Activated CD4-positive, alpha-beta T cell treated with anti-CD3 and anti-CD28 coated beads for 48 hours (primary cell): ENCODE data around the gene PPP2R2C.

Experiments
- DNase-seq: peaks from one replicate; pipeline ENCODE4 v3.0.0-alpha.2; 2020

Gene PPP2R2C

GRCh38 chr4:6422105-6422504 lies 50.3 kb downstream of the PPP2R2C start:
- DNase-seq, result no peak

- no peak for DNase-seq
These were observed 51.0 kb downstream of the PPP2R2C start for GRCh38 chr4:6421397-6421796.

GRCh38 chr4:6420972-6421371 lies 51.4 kb downstream of the PPP2R2C start:
- no peak for DNase-seq

- DNase-seq, result no peak
These were observed 52.4 kb downstream of the PPP2R2C start for GRCh38 chr4:6420036-6420435.

DNA sequence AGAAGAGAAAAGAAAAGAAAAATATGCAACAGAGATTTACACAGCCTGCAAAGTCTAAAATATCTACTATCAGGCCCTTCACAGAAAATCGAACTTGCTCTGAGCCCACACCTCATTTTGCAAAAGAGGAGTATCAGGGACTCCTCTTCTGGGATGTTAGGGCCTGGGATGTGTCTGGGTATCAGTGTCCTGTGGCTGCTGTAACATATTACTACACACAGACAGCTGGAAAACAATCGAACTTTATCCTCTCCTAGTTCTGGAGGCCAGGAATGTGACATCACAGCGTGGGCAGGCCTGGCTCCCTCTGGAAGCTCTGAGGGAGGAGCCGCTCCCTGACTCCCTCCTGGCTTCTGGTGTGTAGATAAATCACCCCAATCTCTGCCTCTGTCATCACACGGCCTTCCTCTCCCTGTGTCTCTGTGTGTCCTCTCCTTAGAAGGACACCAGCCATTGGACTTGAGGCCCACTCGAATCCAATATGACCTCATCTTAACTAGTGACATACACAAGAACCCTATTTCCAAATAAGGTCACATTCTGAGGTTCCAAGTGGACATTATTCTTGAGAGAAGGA lies 52.9 kb downstream of the PPP2R2C start:
- no peak for DNase-seq

DNA sequence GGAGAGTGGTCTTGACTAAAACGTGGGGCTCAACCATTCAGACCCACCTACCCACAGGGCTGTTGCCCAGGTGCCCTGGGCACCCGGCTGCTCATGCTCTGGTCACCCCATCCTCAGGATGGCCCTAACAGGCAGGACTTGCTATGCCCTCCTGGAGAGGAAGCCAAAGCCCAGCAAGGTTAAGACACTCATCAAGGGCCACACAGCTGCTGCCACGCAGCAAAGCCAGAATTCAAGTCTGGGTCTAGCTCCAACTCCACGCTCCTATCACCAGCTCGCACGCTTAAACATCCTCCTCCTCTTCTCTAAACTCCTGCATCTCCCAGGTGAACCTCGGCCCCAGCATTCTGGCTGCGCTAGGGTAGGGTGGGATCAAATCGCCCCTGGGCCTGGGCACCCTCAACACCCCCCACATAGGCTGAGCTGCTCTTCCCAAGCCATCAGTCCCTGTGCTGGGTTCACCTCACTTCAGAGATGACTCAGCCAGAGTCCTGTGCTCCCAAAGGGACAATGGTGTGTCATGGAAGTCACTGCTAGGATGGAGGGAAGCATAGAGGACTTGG lies 54.1 kb downstream of the PPP2R2C start:
- DNase-seq, result no peak

DNA sequence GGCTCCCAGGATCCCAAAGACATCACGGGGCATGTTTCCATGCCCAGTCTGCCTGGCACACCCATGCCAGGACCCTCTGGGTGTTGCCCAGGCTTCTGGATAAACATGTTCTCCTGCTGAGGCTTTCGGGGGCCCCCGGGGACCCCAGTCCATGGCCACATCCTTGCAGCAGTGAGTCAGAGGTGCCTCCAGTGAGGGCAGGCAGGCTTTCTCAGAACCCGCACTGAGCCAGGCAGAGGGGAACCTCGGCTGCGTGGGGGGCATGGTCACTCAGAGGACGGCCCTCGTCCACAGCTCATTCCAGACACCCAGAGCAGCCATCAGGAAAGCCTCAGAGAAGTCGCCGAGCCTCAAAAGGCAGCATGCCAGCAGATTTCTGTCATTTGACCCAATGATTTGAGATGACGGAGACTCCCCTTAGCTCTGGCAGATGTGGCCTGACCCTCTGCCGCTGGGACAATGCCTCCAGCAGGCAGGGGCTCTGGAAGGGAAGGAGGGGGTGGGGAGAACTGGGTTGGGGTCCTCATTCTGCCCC lies 54.8 kb downstream of the PPP2R2C start:
- no peak for DNase-seq

DNA sequence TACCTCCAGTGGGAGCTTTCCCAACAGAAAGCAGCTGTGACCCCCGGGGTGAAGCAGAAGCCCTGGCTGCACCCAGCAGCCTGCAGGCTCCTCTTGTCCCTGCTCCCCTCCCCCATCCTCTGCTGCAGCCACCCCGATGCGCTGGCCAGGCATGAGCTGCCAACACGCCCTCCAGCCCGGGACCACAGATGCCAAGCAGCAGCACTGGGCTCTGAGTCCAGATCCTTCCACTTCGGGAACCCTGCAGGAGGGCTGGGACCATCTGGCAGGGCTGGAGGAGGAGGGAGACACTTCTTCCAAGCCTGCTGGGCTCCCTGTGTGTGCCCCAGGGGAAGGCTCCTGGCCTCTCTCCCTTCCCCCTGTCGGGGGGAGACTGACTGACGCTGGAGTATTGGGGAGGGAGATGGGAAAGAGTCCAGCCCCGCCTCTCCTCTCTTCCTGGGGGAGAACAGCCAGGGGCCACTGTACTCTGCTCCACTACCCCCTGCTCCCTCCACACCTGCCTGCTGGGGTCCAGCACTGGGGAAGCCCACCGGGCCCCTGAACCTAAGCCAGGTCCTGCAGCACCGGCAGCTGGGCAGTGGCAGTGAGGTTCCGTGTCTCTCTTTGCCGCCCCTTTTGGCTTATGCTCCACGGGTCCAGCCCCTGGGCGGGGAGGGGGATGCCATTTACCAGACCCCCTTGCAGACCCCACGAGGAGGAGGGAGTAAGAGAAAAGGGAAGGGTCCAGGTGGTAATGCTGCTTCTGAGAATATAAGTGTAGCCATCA lies 55.7 kb downstream of the PPP2R2C start:
- DNase-seq, result no peak

DNA sequence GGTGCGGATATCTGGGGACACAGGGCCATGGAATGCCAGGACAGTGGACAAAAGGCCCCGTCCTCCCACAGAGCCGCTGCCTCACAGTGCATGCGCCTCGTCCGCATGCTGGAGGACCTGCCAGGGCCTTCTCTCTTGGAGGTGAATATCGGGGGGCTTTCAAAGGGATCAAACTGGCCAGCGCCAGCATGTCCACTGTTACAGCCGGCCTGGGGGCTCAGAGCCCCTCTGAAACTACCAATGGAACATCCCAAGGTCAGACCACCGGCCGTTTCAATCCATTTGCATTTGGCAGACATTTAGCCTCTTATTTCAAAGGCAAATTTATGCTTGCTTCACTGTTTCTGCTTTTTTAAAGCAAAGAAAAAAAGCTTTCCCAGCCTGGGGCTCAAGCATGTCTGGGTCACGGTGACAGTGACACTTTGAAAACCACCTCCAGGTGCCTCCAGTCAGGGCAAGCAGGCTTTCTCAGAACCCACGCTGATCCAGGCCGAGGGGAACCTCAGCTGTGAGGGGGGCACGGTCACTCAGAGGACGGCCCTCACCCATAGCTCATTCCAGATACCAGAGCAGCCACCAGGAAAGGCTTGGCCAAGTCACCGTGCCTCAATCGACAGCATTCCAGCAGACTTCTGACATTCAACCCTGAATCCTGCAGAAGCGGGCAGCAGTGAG lies 57.2 kb downstream of the PPP2R2C start:
- no peak for DNase-seq

DNA sequence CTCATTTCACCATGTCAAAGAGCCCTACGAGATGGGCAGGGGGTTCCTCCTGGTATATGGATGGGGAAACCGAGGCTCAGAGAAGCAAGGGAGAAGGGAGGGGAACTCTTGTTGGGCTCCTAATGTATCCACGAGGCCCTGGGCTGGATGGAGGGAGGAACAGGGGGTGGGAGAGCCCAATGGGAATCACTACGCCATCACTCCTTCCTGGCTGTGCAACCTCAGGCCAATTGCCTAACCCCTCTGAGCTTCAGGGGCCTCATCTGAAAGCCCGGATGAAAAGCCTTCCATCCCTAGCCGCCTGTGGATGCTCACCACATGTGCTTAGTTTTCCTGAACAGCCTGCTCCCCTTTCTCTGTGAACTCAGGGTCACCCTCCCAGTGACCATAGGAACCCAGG lies 57.8 kb downstream of the PPP2R2C start:
- DNase-seq, result no peak

DNA sequence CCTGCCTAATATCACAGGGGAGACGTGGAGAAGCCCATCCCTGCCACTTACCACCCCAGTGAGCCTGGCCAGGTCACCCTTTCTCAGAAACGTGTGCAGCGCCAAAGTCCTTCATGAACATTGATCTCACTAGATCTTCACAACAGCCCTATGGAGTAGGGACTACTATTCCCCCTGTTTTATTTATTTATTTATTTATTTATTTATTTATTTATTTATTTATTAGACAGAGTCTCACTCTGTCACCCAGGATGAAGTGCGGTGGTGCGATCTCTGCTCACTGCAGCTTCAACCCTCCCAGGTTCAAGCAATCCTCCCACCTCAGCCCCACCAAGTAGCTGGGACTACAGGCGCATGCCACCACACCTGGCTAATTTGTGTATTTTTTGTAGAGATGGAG lies 61.8 kb downstream of the PPP2R2C start:
- DNase-seq, result no peak

GRCh38 chr4:6410068-6410467 lies 62.3 kb downstream of the PPP2R2C start:
- no peak for DNase-seq

GRCh38 chr4:6409381-6409780 lies 63.0 kb downstream of the PPP2R2C start:
- no peak for DNase-seq

- peak; percentile 10 for DNase-seq
These were observed 64.2 kb downstream of the PPP2R2C start for GRCh38 chr4:6408263-6408662.

DNA sequence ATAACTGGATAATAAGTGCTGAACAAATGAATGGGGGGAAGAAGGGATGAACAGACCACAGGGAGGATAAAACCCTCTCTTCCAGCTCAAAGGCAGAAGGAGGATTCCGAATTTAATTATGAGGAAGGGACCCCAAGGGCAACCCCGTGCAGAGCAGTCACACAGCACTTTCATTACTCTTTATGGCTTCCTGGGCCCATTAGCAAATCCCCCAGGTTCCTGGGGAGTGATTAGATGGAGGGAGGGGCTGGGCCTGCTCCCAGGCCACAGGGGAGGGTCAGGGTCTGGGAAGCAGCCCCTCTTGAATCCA lies 67.1 kb downstream of the PPP2R2C start:
- DNase-seq, result no peak

DNA sequence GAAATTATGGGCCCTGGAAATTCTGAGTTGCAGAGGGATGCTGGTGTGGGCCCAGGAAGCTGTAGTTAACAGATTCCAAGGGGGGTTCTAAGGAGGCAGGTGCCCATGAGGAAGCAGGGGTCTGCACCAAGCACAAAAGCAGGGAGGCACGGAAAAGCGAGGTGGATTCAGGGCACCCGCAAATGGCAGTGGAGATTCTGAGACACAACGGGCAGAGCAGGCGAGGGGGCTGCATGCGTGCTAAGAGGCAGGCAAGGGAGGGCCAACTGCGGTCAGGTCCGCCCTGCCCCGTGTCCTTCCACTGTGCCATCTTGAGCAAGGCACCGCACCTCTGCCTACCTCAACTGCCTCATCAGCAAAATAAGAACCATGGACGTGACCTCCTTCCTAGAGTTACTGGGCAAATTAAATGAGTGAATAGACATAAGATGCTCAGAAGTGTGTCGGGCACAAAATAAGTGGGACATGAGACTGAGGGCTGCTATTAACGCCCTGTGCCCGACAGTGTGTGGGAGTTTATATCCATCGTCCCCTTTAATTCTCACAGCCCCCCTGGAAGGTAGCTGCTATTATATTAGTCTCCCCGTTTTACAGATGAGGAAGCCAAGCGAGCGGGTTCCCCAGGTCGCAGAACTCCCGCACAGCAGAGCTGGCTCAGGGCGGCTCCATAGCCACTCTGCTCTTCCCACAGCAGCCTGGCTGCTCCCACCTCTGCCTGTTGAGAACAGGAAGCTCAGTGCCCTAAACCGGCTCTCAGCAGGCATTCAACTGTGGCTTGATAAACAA lies 67.6 kb downstream of the PPP2R2C start:
- no peak for DNase-seq

DNA sequence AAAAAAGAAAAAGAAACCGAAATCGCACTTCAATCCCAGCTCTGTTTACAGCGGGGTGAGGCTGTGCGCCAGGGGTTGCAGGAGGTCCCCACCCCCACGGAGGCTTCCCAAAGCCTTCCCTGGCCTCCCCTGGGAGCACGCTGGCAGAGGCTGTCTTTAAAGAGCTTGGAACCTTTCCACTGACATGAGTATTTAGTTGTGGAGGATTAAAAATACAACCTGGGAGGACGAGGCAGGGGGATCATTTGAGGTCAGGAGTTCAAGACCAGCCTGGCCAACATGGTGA lies 69.1 kb downstream of the PPP2R2C start:
- no peak for DNase-seq

GRCh38 chr4:6402566-6403399 lies 69.6 kb downstream of the PPP2R2C start:
- no peak for DNase-seq

DNA sequence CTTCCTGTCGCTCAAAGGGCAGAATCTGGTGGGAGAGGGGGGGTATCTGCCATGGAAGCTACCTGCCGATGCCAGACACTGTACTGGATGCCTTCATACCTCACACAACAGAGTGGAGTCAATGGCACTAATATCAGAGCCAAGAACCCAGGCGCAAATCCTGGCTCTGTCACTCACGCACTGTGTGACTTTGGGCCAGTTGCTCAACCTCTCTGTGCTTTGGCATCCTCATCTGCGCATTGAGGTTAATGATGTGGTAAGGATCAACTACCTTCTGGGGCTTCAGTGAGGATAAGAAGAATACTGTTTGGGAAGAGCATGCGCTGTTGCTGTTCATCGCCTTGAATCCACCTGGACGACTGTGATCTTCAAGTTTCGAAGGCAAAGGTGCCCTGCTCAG lies 70.6 kb downstream of the PPP2R2C start:
- DNase-seq, result no peak

GRCh38 chr4:6396696-6397236 lies 75.6 kb downstream of the PPP2R2C start:
- no peak for DNase-seq

DNA sequence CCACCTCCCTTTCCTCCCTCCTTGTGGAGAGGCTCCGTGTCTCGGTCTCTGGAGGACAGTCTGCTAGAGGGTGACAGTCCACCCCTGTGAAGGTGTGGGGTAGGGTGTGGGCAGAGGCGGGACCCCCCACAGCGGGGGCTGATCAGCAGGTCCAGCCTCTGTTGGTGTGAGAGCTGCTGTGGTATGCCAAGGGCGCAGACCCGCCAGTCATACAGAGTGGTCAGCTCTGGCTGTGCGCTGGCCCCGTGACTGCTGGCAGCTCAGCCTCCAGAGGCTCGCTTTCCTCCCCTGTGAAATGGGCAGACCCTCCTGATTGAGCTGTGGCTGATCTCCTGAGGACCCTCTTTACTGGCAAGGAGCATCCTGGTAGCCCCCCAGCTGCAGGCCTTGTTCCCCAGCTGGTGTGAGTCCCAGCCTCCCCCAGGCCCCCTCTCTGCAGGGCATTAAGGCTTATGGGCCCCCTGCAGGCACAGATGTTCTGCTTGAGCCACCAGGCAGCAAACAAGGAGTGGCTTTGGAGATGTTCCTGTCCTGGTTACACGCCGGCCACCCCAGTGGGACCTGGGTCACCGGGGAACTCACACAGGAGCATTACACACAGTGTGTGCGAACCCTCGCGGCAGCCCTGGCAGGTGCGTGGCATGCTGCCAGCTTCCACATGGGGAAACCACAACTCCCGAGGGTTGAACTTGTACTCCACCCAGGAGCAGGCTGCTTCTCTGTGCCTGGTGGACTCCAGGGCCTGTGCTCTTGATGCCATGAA lies 76.8 kb downstream of the PPP2R2C start:
- no peak for DNase-seq
